Heart right ventricle (tissue), 16 donors: ENCODE data around the gene ZNF367. TPM values are rescaled to one million over a fixed set of nuclear protein-coding genes. Genes with fewer than 3 reads are reported as not detected.
A peak's percentile ranks its signal among the peaks of the same experiment; 100 is the strongest.

Source experiments
- ATAC-seq, 8 donors: fragments of 200-7000 bp; cut with Tn5 transposase; one replicate each; pipeline ENCODE4 v1.9.1; 2020; ENCODE audit warnings: mild to moderate bottlenecking in 8 of 8, moderate library complexity in 8 of 8, moderate number of reproducible peaks in 1 of 8
- DNase-seq, 2 donors: peaks; one replicate each; pipeline ENCODE4 v3.0.0-alpha.2; 2020
- H3K27ac ChIP-seq, 10 donors: fragments of 200-600 bp; sonication (generic) in 2 of 10; one replicate each; pipeline versions ENCODE4 v1.5.0 to v1.8.0; 2020 to 2022; ENCODE audit warnings: mild to moderate bottlenecking in 3 of 10
- H3K27me3 ChIP-seq, 7 donors: fragments of 200-600 bp; one replicate each; pipeline ENCODE4 v1.8.0; 2021 to 2022; ENCODE audit warnings: mild to moderate bottlenecking in 2 of 7
- H3K36me3 ChIP-seq, 9 donors: fragments of 200-600 bp; sonication (generic) in 1 of 9; one replicate each; pipeline versions ENCODE4 v1.5.0 to v1.8.0; 2020 to 2022; ENCODE audit warnings: mild to moderate bottlenecking in 2 of 9
- H3K4me1 ChIP-seq, 9 donors: fragments of 200-600 bp; sonication (generic) in 1 of 9; one replicate each; pipeline versions ENCODE4 v1.5.0 to v1.8.0; 2020 to 2022; ENCODE audit warnings: mild to moderate bottlenecking in 4 of 9
- H3K4me3 ChIP-seq, 10 donors: fragments of 200-600 bp; sonication (generic) in 2 of 10; one replicate each; pipeline versions ENCODE4 v1.5.0 to v1.8.0; 2020 to 2022; ENCODE audit warnings: mild to moderate bottlenecking in 7 of 10, moderate library complexity in 2 of 10
- H3K9me3 ChIP-seq, 11 donors: fragments of 200-600 bp in 10 of 11; sonication (generic) in 2 of 11; one replicate each; pipeline versions ENCODE4 v1.5.0 to v1.8.0; 2013 to 2022; ENCODE audit warnings: mild to moderate bottlenecking in 2 of 11, control low read depth in 1 of 11, moderate library complexity in 1 of 11
- CTCF ChIP-seq, 9 donors: fragments of 200-600 bp; sonication (generic) in 2 of 9; IDR thresholded peaks; one replicate each; pipeline versions ENCODE4 v1.5.0 to v1.8.0; 2021 to 2022; ENCODE audit warnings: antibody characterized with exemption in 9 of 9, mild to moderate bottlenecking in 5 of 9, moderate library complexity in 1 of 9
- WGBS, 2 donors: extraction: QIAGEN DNeasy Blood & Tissue Kit; methylation state at CpG; one replicate each; pipeline ENCODE4 v1.1.7; 2013; ENCODE audit warnings: inconsistent platforms in 1 of 2; 5-methylcytosine and 5-hydroxymethylcytosine counted together
- intact Hi-C, 10 donors: fragments of 100-400 bp; cut with DNase I; formaldehyde crosslinking; loops; one replicate each; pipeline versions ENCODE4 v1.11.1 to v1.14.2; 2022
- polyA plus RNA-seq, 2 donors: library from polyadenylated mRNA; stranded (reverse); fragments of 200-250 nt; gene quantifications; one replicate each; pipeline ENCODE4 v1.2.3, GENCODE V29; 2013
- total RNA-seq, 10 donors: library from RNA; stranded (reverse); fragmentation: NEBNext Ultra II Directional in 3 of 10; extraction: Animal tissue kit (Norgen Biotek cat#: 25700) in 3 of 10; gene quantifications; one replicate each; pipeline versions ENCODE4 v1.2.1 to v1.2.4, GENCODE V29; 2021 to 2023
- donor health status: Arrhythmogenic right ventricular cardiomyopathy.
- donor health status: ischemic (EF 13 %, LVEDD 7.1; RV severe dilation, severe dysfunction).
- donor health status: healthy with polysubstance abuse.
- donor health status: DM: no; HTN: yes; CAD: no.
- donor health status: DM: no; HTN: no; CAD: no.
- donor health status: ischemic (EF 25% LVEDD 6.9; RV normal size, moderate dysfunction).
- donor health status: ischemic (EF 25% LVEDD 5.7; RV mildly dilated, moderate dysfunction).
- donor health status: healthy.
- donor health status: DM: yes; HTN: yes; CAD: no.
- donor health status: Ischemic cardiomyopathy.
- donor health status: ischemic (EF 35%, LVEDD 5.7; RV mildly dilated, moderate dysfunction).
- donor health status: nonischemic (EF 11% LVEDD 7.7; RV severe dilation, severe dysfunction).
- donor health status: DM: yes; HTN: yes; CAD: no.
- donor health status: PGD.
- donor health status: ischemic (EF 29% LVEDD 5.4; RV normal size, mild dysfunction).
- donor health status: nonischemic (EF 23%, LVEDD 6.1; RV moderate dilation, normal function).

The ZNF367 gene
- total and polyA plus RNA-seq, 12 donors = 1.2 to 6.4 (median 3.8) TPM

- peaks cover 3 to 41% (median 20%) of the 10 kb centered on the region in 9 donors for H3K4me1 ChIP-seq
- no peak for TF ChIP-seq CTCF (IDR thresholded peaks at IDR 0.05)
- 0 to 1% methylated on average over 72 to 73 of the region's 73 CpGs for WGBS, 2 donors
Observed at GRCh38 chr9:96383165-96383942, 34.8 kb downstream of the ZNF367 start, which contains the start of gene SLC35D2. SLC35D2 (minus strand) TSS chr9:96383711; CDS start chr9:96383634, 77 bp downstream.

GRCh38 chr9:96382839-96383164 lies 35.4 kb downstream of the ZNF367 start:
- no peak for ATAC-seq
- no peak for DNase-seq
- H3K9me3 ChIP-seq = no peaks in the 10 kb centered on the region
- intact Hi-C loops = loop anchor here in 3 of 10 donors (2.0 to 5.0 kb wide), 3 partner anchors 34 to 69 kb away; partner anchors contain the start of genes ZNF367 (in 3 of the 3) and HABP4 (in 1 of the 3)
- peaks cover 0 to 6% (median 0%) of the 10 kb centered on the region in 9 donors for H3K36me3 ChIP-seq
- H3K4me1 ChIP-seq = peaks cover 3 to 46% (median 24%) of the 10 kb centered on the region in 9 donors
- 28 to 29% methylated on average over 7 of the region's 7 CpGs for WGBS, 2 donors
- H3K27me3 ChIP-seq = no peaks in the 10 kb centered on the region
- no peak for TF ChIP-seq CTCF (IDR thresholded peaks at IDR 0.05)
- peak overlapping the region; percentile 59 to 88 (median 80) for H3K4me3 ChIP-seq
- H3K27ac ChIP-seq = peak overlapping the region; percentile 76 to 93 (median 88)

More at GRCh38 chr9:96383165-96383942, 34.8 kb downstream of the ZNF367 start, which contains the start of gene SLC35D2:
- ATAC-seq (peak; percentile 92 to 98 (median 96)), DNase-seq (peak; percentile 65 to 76)
- Histone ChIP-seq H3K4me3 (peak within 1 kb of the TSS; percentile 59 to 88 (median 80)), H3K27me3 (no peaks in the 10 kb centered on the region), H3K36me3 (peaks cover 0 to 7% (median 0%) of the 10 kb centered on the region in 9 donors), H3K9me3 (no peaks in the 10 kb centered on the region), H3K27ac (peak within 1 kb of the TSS; percentile 76 to 93 (median 88))
- intact Hi-C loops = loop anchor here in 3 of 10 donors (2.0 to 5.0 kb wide), 3 partner anchors 34 to 69 kb away; partner anchors contain the start of genes ZNF367 (in 3 of the 3) and HABP4 (in 1 of the 3)

- ATAC-seq = no peak
- no peak for TF ChIP-seq CTCF (IDR thresholded peaks at IDR 0.05)
- H3K36me3 ChIP-seq = peaks cover 0 to 6% (median 0%) of the 10 kb centered on the region in 9 donors
- no peak for DNase-seq
- peak overlapping the region in 1 of 10 donors; percentile 93 for H3K27ac ChIP-seq
- H3K9me3 ChIP-seq = no peaks in the 10 kb centered on the region
- H3K27me3 ChIP-seq = no peaks in the 10 kb centered on the region
- intact Hi-C loops = loop anchor here in 3 of 10 donors (2.0 to 5.0 kb wide), 3 partner anchors 35 to 70 kb away; partner anchors contain the start of genes ZNF367 (in 3 of the 3) and HABP4 (in 1 of the 3)
- peaks cover 4 to 47% (median 30%) of the 10 kb centered on the region in 9 donors for H3K4me1 ChIP-seq
- peak overlapping the region in 3 of 10 donors; percentile 72 to 86 (median 82) for H3K4me3 ChIP-seq
- WGBS, 2 donors = 72 to 77% methylated on average over 2 of the region's 2 CpGs
Observed at GRCh38 chr9:96382175-96382574, 36.0 kb downstream of the ZNF367 start.

GRCh38 chr9:96381696-96382095 lies 36.5 kb downstream of the ZNF367 start:
- peaks cover 0 to 6% (median 0%) of the 10 kb centered on the region in 9 donors for H3K36me3 ChIP-seq
- no peak for TF ChIP-seq CTCF (IDR thresholded peaks at IDR 0.05)
- DNase-seq = no peak
- 78 to 79% methylated on average over 4 of the region's 4 CpGs for WGBS, 2 donors
- no peaks in the 10 kb centered on the region for H3K27me3 ChIP-seq
- H3K27ac ChIP-seq = no peak overlapping the region
- H3K4me1 ChIP-seq = peaks cover 4 to 48% (median 34%) of the 10 kb centered on the region in 9 donors
- no peaks in the 10 kb centered on the region for H3K9me3 ChIP-seq
- H3K4me3 ChIP-seq = no peak overlapping the region
- intact Hi-C loops = loop anchor here in 3 of 10 donors (2.0 to 5.0 kb wide), 3 partner anchors 36 to 71 kb away; partner anchors contain the start of genes ZNF367 (in 3 of the 3) and HABP4 (in 1 of the 3)
- no peak for ATAC-seq
